ENCODE measurements around the gene MASP1. TPM values are rescaled to one million over a fixed set of nuclear protein-coding genes. Genes with fewer than 3 reads are reported as not detected.

Gene MASP1, protein sequence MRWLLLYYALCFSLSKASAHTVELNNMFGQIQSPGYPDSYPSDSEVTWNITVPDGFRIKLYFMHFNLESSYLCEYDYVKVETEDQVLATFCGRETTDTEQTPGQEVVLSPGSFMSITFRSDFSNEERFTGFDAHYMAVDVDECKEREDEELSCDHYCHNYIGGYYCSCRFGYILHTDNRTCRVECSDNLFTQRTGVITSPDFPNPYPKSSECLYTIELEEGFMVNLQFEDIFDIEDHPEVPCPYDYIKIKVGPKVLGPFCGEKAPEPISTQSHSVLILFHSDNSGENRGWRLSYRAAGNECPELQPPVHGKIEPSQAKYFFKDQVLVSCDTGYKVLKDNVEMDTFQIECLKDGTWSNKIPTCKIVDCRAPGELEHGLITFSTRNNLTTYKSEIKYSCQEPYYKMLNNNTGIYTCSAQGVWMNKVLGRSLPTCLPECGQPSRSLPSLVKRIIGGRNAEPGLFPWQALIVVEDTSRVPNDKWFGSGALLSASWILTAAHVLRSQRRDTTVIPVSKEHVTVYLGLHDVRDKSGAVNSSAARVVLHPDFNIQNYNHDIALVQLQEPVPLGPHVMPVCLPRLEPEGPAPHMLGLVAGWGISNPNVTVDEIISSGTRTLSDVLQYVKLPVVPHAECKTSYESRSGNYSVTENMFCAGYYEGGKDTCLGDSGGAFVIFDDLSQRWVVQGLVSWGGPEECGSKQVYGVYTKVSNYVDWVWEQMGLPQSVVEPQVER
- not detected in 2 replicates for total RNA-seq

DNA sequence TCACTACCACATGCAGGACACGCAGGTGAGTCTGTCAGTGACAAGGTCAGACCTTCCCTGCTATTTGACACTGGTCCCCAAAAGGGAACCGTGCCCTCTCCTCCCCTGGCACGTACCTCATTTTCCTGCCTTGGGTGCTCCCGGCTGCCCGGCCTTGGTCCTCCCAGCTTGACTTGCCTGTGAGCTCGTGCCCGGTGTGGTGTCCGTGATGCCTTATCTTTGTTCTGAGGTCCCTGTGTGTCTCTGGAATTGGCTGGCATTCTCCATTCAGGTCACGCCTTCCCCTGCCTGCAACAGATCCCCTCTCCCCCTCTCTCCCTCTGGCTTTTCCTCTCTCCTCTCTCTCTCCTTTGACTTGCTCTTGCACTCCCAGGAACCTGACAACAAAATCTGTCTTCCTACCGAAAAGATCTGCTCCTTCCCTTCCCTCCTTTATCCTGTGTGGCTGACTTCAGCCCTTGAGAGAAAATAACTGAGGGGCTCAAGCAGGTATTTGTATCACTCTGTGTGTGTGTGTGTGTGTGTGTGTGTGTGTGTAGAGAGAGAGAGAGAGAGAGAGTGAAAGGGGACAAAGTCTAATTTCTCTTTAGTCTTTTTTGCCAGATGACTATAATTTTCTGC, at the start of gene MASP1:
Gene MASP1 (minus strand): TSS at position 226 of the 621 bp plus-strand sequence. CDS start 105 bp downstream, at position 121.
- DNase-seq (ENCODE audit: low read depth), result no peak
- peak within 1 kb of the TSS; percentile 52 for H3K4me3 ChIP-seq (ENCODE audit: low read depth, low read length)
- TF ChIP-seq, protein P1, sequence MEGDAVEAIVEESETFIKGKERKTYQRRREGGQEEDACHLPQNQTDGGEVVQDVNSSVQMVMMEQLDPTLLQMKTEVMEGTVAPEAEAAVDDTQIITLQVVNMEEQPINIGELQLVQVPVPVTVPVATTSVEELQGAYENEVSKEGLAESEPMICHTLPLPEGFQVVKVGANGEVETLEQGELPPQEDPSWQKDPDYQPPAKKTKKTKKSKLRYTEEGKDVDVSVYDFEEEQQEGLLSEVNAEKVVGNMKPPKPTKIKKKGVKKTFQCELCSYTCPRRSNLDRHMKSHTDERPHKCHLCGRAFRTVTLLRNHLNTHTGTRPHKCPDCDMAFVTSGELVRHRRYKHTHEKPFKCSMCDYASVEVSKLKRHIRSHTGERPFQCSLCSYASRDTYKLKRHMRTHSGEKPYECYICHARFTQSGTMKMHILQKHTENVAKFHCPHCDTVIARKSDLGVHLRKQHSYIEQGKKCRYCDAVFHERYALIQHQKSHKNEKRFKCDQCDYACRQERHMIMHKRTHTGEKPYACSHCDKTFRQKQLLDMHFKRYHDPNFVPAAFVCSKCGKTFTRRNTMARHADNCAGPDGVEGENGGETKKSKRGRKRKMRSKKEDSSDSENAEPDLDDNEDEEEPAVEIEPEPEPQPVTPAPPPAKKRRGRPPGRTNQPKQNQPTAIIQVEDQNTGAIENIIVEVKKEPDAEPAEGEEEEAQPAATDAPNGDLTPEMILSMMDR (conservative IDR thresholded peaks at IDR 0.05; ENCODE audit: low read depth, low read length), result no peak

GRCh38 chr3:187340578-187340977, 49.0 kb upstream of the MASP1 start:
- no peak for DNase-seq (ENCODE audit: low read depth)
- TF ChIP-seq, protein P1 (conservative IDR thresholded peaks at IDR 0.05; ENCODE audit: low read depth, low read length), result no peak
- no peak overlapping the region for H3K4me3 ChIP-seq (ENCODE audit: low read depth, low read length)

GRCh38 chr3:187336322-187336721, 44.8 kb upstream of the MASP1 start:
- H3K4me3 ChIP-seq (ENCODE audit: low read depth, low read length), result no peak overlapping the region
- DNase-seq (ENCODE audit: low read depth), result no peak
- TF ChIP-seq, protein P1 (conservative IDR thresholded peaks at IDR 0.05; ENCODE audit: low read depth, low read length), result no peak

GRCh38 chr3:187334904-187335303, 43.4 kb upstream of the MASP1 start:
- no peak overlapping the region for H3K4me3 ChIP-seq (ENCODE audit: low read depth, low read length)
- DNase-seq (ENCODE audit: low read depth), result no peak
- TF ChIP-seq, protein P1 (conservative IDR thresholded peaks at IDR 0.05; ENCODE audit: low read depth, low read length), result no peak

DNA sequence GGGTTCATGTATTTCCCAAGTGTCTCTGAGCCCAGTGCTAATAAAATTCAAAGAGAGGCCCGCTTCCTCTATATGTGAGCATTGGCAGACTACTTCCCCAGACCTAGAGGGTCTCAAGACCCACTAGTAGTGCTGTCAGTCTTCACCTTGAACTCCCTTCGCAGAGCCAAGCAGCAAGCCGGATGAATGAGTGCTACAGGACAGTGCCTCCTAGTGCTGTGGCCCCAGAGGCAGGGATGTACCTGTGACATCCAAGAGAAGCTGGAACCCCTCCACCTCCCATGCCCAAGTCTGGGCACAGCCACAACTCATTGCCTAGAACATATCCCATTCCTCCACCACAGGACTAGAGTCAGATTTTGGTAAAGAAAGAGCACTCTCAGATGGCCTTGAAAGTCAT, 37.2 kb upstream of the MASP1 start:
- DNase-seq (ENCODE audit: low read depth), result no peak
- TF ChIP-seq, protein P1 (conservative IDR thresholded peaks at IDR 0.05; ENCODE audit: low read depth, low read length), result no peak
- H3K4me3 ChIP-seq (ENCODE audit: low read depth, low read length), result no peak overlapping the region

- no peak for DNase-seq (ENCODE audit: low read depth)
- H3K4me3 ChIP-seq (ENCODE audit: low read depth, low read length), result no peak overlapping the region
- TF ChIP-seq, protein P1 (conservative IDR thresholded peaks at IDR 0.05; ENCODE audit: low read depth, low read length), result no peak
Observed at GRCh38 chr3:187327845-187328244, 36.3 kb upstream of the MASP1 start.

All from epithelial cell of proximal tubule (primary cell).